Natural killer cell (primary cell): ENCODE measurements around the gene UNCX. TPM values are rescaled to one million over a fixed set of nuclear protein-coding genes. Genes with fewer than 3 reads are reported as not detected.
"Not testable (repeated sequence)": the region's sequence is repeated elsewhere in the genome, so short reads cannot be mapped to it uniquely, and the experiment has no call there.

Experiments
- ATAC-seq, 3 donors: fragments of 150-1000 bp in 2 of 3; fragments of 200-7000 bp in 1 of 3; cut with Tn5 transposase; 1 replicate in 1 of 3; 2 replicates in 2 of 3; pipeline ENCODE4 v1.10.0; 2021; ENCODE audit warnings: mild to moderate bottlenecking in 2 of 3, moderate library complexity in 2 of 3
- DNase-seq, 2 donors: peaks; one replicate each; pipeline versions ENCODE4 v3.0.0 to v3.0.0-alpha.2; 2013 to 2021; ENCODE audit warnings: mixed read lengths in 1 of 2
- H3K27ac ChIP-seq: one replicate; pipeline ENCODE4 v1.5.1; 2013; ENCODE audit warnings: mild to moderate bottlenecking, low read length
- H3K27me3 ChIP-seq: one replicate; pipeline ENCODE4 v1.6.1; 2013; ENCODE audit warnings: low read length; ENCODE audit not compliant: control insufficient read depth, insufficient read depth
- H3K36me3 ChIP-seq: one replicate; pipeline ENCODE4 v1.6.1; 2013; ENCODE audit warnings: low read length; ENCODE audit not compliant: control insufficient read depth, insufficient read depth
- H3K4me1 ChIP-seq: one replicate; pipeline ENCODE4 v1.6.1; 2013; ENCODE audit warnings: low read length; ENCODE audit not compliant: control insufficient read depth, insufficient read depth
- H3K4me3 ChIP-seq: one replicate; pipeline ENCODE4 v1.5.1; 2013; ENCODE audit warnings: low read length
- H3K9me3 ChIP-seq: one replicate; pipeline ENCODE4 v1.6.1; 2013; ENCODE audit warnings: low read length; ENCODE audit not compliant: control insufficient read depth, insufficient read depth
- H3K27ac Mint-ChIP-seq, 2 donors: one replicate each; pipeline ENCODE4 v1.8.0; 2022; ENCODE audit warnings: mild to moderate bottlenecking in 2 of 2, mixed read lengths in 2 of 2, moderate library complexity in 1 of 2
- H3K27me3 Mint-ChIP-seq, 2 donors: one replicate each; pipeline ENCODE4 v1.8.0; 2022; ENCODE audit warnings: low read depth in 2 of 2, mixed read lengths in 2 of 2
- H3K36me3 Mint-ChIP-seq: one replicate; pipeline ENCODE4 v1.8.0; 2022; ENCODE audit warnings: mixed read lengths
- H3K4me1 Mint-ChIP-seq, 2 donors: one replicate each; pipeline ENCODE4 v1.8.0; 2022; ENCODE audit warnings: mixed read lengths in 2 of 2
- H3K4me3 Mint-ChIP-seq: one replicate; pipeline ENCODE4 v1.8.0; 2022; ENCODE audit warnings: mild to moderate bottlenecking, moderate library complexity, mixed read lengths
- H3K9me3 Mint-ChIP-seq, 2 donors: one replicate each; pipeline ENCODE4 v1.8.0; 2022; ENCODE audit warnings: mixed read lengths in 2 of 2
- CTCF ChIP-seq: fragments of 200-600 bp; IDR thresholded peaks from one replicate; pipeline ENCODE4 v1.8.0; 2022; ENCODE audit warnings: antibody characterized with exemption
- WGBS: methylation state at CpG from one replicate; pipeline ENCODE4 v1.1.7; 2013; ENCODE audit warnings: missing lambda C conversion rate; ENCODE audit not compliant: insufficient coverage; 5-methylcytosine and 5-hydroxymethylcytosine counted together
- intact Hi-C: fragments of 100-400 bp; cut with micrococcal nuclease; formaldehyde crosslinking; loops from one replicate; pipeline ENCODE4 v1.14.2; 2022
- total RNA-seq, 4 donors: library from RNA; stranded (reverse); fragments of 120-200 nt in 1 of 4; gene quantifications; one replicate each; pipeline versions ENCODE4 v1.2.3 to v1.2.4, GENCODE V29; 2013 to 2022

UNCX gene
- total RNA-seq, 3 donors from 2014 or later (not counting 1 experiment from before 2014, with no cell fraction given), result not detected

GRCh38 chr7:1279041-1279440, 46.4 kb downstream of the UNCX start:
- Mint-ChIP-seq H3K36me3 (no peaks in the 10 kb centered on the region), H3K27me3 (no peaks in the 10 kb centered on the region), H3K4me1 (no peaks in the 10 kb centered on the region), H3K9me3 (peaks cover 0 to 2% of the 10 kb centered on the region in 2 donors), H3K4me3 (no peak overlapping the region), H3K27ac (no peak overlapping the region)
- no peak overlapping the region for H3K27ac ChIP-seq
- intact Hi-C loops, result no loop called here
- H3K9me3 ChIP-seq, result no peaks in the 10 kb centered on the region
- no peaks in the 10 kb centered on the region for H3K27me3 ChIP-seq
- H3K4me1 ChIP-seq, result no peaks in the 10 kb centered on the region
- DNase-seq, result no peak
- 88% methylated on average over 16 of the region's 16 CpGs for WGBS
- no peak overlapping the region for H3K4me3 ChIP-seq
- ATAC-seq, result no peak
- no peaks in the 10 kb centered on the region for H3K36me3 ChIP-seq
- TF ChIP-seq CTCF, result no peak

DNA sequence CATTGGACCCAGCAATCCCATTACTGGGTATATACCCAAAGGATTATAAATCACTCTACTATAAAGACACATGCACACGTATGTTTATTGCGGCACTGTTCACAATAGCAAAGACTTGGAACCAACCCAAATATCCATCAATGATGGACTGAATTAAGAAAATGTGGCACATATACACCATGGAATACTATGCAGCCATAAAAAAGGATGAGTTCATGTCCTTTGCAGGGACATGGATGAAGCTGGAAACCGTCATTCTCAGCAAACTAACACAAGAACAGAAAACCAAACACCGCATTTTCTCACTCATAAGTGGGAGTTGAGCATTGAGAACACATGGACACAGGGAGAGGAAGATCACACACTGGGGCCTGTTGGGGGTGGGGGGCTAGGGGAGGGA, 47.2 kb downstream of the UNCX start:
- H3K27me3 ChIP-seq, H3K27ac ChIP-seq, intact Hi-C loops, ATAC-seq, H3K27ac Mint-ChIP-seq, DNase-seq, H3K4me3 ChIP-seq, H3K36me3 ChIP-seq, H3K4me1 Mint-ChIP-seq, H3K4me3 Mint-ChIP-seq, H3K4me1 ChIP-seq, H3K27me3 Mint-ChIP-seq, H3K9me3 ChIP-seq, H3K36me3 Mint-ChIP-seq, H3K9me3 Mint-ChIP-seq: not testable (repeated sequence)
- no CpG with 5 or more reads among the region's 4 CpGs for WGBS

DNA sequence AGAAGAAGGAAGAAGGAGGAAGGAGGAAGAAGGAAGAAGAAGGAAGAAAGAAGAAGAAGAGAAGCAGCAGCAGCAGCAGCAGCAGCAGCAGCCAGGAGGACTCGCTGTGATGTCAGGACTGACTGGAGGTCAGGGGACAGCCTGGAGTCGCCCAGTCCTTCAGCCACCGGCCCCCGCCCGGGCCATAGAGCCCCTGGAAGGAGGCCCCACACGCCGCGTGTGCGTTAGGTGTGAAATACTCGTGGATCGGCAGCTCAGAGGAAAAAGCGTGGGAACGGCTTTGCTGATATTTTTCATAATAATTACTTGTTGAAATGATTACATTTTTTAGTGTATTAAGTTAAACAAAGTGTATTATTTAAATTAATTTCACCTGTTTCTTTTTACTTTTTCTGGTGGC, 48.4 kb downstream of the UNCX start:
- Mint-ChIP-seq H3K27me3 (no peaks in the 10 kb centered on the region), H3K36me3 (no peaks in the 10 kb centered on the region), H3K4me1 (no peaks in the 10 kb centered on the region), H3K27ac (no peak overlapping the region), H3K9me3 (peaks cover 0 to 2% of the 10 kb centered on the region in 2 donors), H3K4me3 (no peak overlapping the region)
- ATAC-seq (no peak), DNase-seq (no peak)
- no peaks in the 10 kb centered on the region for H3K27me3 ChIP-seq
- no peaks in the 10 kb centered on the region for H3K4me1 ChIP-seq
- no peaks in the 10 kb centered on the region for H3K36me3 ChIP-seq
- intact Hi-C loops, result no loop called here
- H3K9me3 ChIP-seq, result no peaks in the 10 kb centered on the region
- H3K4me3 ChIP-seq, result no peak overlapping the region
- no peak for TF ChIP-seq CTCF
- 71% methylated on average over 11 of the region's 13 CpGs for WGBS
- no peak overlapping the region for H3K27ac ChIP-seq

DNA sequence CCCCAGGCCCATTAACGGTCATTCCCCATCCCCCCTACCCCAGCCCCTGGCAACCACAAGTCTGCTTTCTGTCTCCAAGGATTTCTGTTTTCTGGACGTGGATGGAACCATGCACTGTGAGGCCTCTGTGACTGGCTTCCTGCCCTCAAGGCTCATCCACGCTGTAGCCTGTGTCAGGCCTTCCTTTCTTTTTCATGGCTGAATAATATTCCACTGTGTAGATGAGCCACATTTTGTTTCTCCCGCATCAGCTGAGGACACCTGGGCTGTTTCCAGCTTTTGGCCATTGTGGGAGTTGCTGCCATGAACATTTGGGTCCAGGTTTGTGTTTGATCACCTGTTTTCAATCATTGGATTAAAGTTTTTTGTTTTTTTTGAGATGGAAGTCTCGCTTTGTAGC, 50.0 kb downstream of the UNCX start:
- Mint-ChIP-seq H3K36me3 (no peaks in the 10 kb centered on the region), H3K27me3 (no peaks in the 10 kb centered on the region), H3K4me1 (no peaks in the 10 kb centered on the region), H3K9me3 (peaks cover 0 to 2% of the 10 kb centered on the region in 2 donors), H3K4me3 (no peak overlapping the region), H3K27ac (no peak overlapping the region)
- Histone ChIP-seq H3K27ac (no peak overlapping the region), H3K9me3 (no peaks in the 10 kb centered on the region), H3K4me1 (no peaks in the 10 kb centered on the region), H3K4me3 (no peak overlapping the region), H3K27me3 (no peaks in the 10 kb centered on the region), H3K36me3 (no peaks in the 10 kb centered on the region)
- no peak for TF ChIP-seq CTCF
- intact Hi-C loops, result no loop called here
- DNase-seq (no peak), ATAC-seq (no peak)
- WGBS, result 85% methylated on average over 5 of the region's 5 CpGs
